AG04450 (cell line): ENCODE results near the gene TEPSIN. TPM values are rescaled to one million over a fixed set of nuclear protein-coding genes. Genes with fewer than 3 reads are reported as not detected.

Source experiments
- CTCF ChIA-PET: fragments of 300-600, 350-600 bp; formaldehyde crosslinking; extraction: SDS; loops from one replicate; lab custom pipeline; 2022; ENCODE audit warnings: antibody characterized with exemption, inconsistent platforms; lab: Charles Lee
- POLR2A ChIA-PET: fragments of 350-600 bp; formaldehyde crosslinking; extraction: SDS; loops from one replicate; lab custom pipeline; 2021; ENCODE audit warnings: antibody characterized with exemption, inconsistent platforms; lab: Yijun Ruan, JAX
- DNase-seq: peaks from one replicate; pipeline ENCODE4 v3.0.0-alpha.2; 2011; ENCODE audit warnings: low read depth, low spot score
- H3K27ac ChIP-seq: one replicate; pipeline ENCODE4 v1.5.1; 2012; ENCODE audit warnings: low read depth, low read length, control low read depth
- H3K27me3 ChIP-seq: one replicate; pipeline ENCODE4 v1.6.0; 2012; ENCODE audit warnings: low read length; ENCODE audit not compliant: control insufficient read depth, insufficient read depth
- H3K4me3 ChIP-seq: 2 replicates; pipeline ENCODE4 v1.5.1; 2011; ENCODE audit warnings: mild to moderate bottlenecking, low read depth, low read length, control low read depth
- H3K9me3 ChIP-seq: 2 replicates; pipeline ENCODE4 v1.5.1; 2012; ENCODE audit warnings: low read length; ENCODE audit not compliant: control insufficient read depth, insufficient read depth
- CTCF ChIP-seq: IDR thresholded peaks from 2 replicates; pipeline ENCODE4 v1.5.1; 2011; ENCODE audit warnings: low read depth, low read length, control low read depth, inconsistent platforms
- polyA minus RNA-seq: library from RNA; depleted of rRNA, polyadenylated mRNA; stranded (reverse); fragments of >200 nt; gene quantifications from 2 replicates; pipeline ENCODE4 v1.2.3, GENCODE V29; 2011; rRNA and poly(A)+ RNA removed
- polyA plus RNA-seq: library from polyadenylated mRNA; depleted of rRNA; stranded (reverse); fragments of >200 nt; gene quantifications from 2 replicates; pipeline ENCODE4 v1.2.3, GENCODE V29; 2011; rRNA removed

TEPSIN gene
- polyA plus RNA-seq (7.5 and 10.0 TPM in 2 replicates), polyA minus RNA-seq (8.0 and 8.2 TPM in 2 replicates)

- POLR2A ChIA-PET: interaction anchor here (0.5 to 1.7 kb wide), 7 partner anchors 9 to 259 kb away, joined by 3 to 17 read pairs (median 3); partner anchors contain the start of gene CEP131
- TF ChIP-seq CTCF: no peak
- Histone ChIP-seq H3K9me3 (no peaks in the 10 kb centered on the region; the same call in 1 of the 2 replicates), H3K4me3 (peak within 1 kb of the TSS; percentile 93), H3K27ac (peak within 1 kb of the TSS; percentile 21), H3K27me3 (no peaks in the 10 kb centered on the region)
- CTCF ChIA-PET: interaction anchor here (0.9 to 1.0 kb wide), 2 partner anchors 95 to 97 kb away, joined by 3 read pairs; no protein-coding TSS in a partner anchor
- DNase-seq: peak; percentile 99
These were observed at the start of gene TEPSIN, which contains the start of gene NDUFAF8 for GRCh38 chr17:81238815-81239713. TEPSIN (minus strand) TSS chr17:81239055; CDS start chr17:81239033, 22 bp downstream. NDUFAF8 (plus strand) TSS chr17:81239318; CDS start chr17:81239364, 46 bp downstream.

GRCh38 chr17:81287741-81288430, 49.0 kb upstream of the TEPSIN start:
- no peak overlapping the region for H3K4me3 ChIP-seq
- CTCF ChIA-PET: no interaction called here
- DNase-seq: no peak
- H3K27ac ChIP-seq: no peak overlapping the region
- no peak for TF ChIP-seq CTCF
- H3K9me3 ChIP-seq: no peaks in the 10 kb centered on the region; the same call in 1 of the 2 replicates
- H3K27me3 ChIP-seq: no peaks in the 10 kb centered on the region
- POLR2A ChIA-PET: no interaction called here

- Histone ChIP-seq H3K4me3 (no peak overlapping the region), H3K27me3 (no peaks in the 10 kb centered on the region), H3K9me3 (no peaks in the 10 kb centered on the region; the same call in 1 of the 2 replicates), H3K27ac (no peak overlapping the region)
- DNase-seq: no peak
- POLR2A ChIA-PET: interaction anchor here (0.7 kb wide), 1 partner anchor 28 kb away, joined by 4 read pairs; no protein-coding TSS in a partner anchor
- CTCF ChIA-PET: no interaction called here
- TF ChIP-seq CTCF: no peak
These were observed 48.3 kb upstream of the TEPSIN start for GRCh38 chr17:81287152-81287551.

GRCh38 chr17:81286491-81287145, 47.8 kb upstream of the TEPSIN start:
- H3K9me3 ChIP-seq: no peaks in the 10 kb centered on the region; the same call in 1 of the 2 replicates
- no peaks in the 10 kb centered on the region for H3K27me3 ChIP-seq
- ChIA-PET CTCF (no interaction called here), POLR2A (interaction anchor here (0.7 kb wide), 1 partner anchor 27 kb away, joined by 4 read pairs; no protein-coding TSS in a partner anchor)
- TF ChIP-seq CTCF: no peak
- H3K27ac ChIP-seq: no peak overlapping the region
- H3K4me3 ChIP-seq: no peak overlapping the region
- no peak for DNase-seq
